AG10803 (cell line): Measurements from ENCODE around the gene ENAH.

Source experiments
- DNase-seq: peaks from one replicate; pipeline ENCODE4 v3.0.0; 2010; ENCODE audit warnings: low read depth
- H3K4me3 ChIP-seq: 2 replicates; pipeline ENCODE4 v1.5.1; 2011; ENCODE audit warnings: mild to moderate bottlenecking, low read length, control low read depth
- TF ChIP-seq, protein P1 (sequence below): conservative IDR thresholded peaks from 2 replicates; pipeline ENCODE4 v1.5.1; 2011; ENCODE audit warnings: mild to moderate bottlenecking, low read length, control low read depth, inconsistent platforms

The ENAH gene

DNA sequence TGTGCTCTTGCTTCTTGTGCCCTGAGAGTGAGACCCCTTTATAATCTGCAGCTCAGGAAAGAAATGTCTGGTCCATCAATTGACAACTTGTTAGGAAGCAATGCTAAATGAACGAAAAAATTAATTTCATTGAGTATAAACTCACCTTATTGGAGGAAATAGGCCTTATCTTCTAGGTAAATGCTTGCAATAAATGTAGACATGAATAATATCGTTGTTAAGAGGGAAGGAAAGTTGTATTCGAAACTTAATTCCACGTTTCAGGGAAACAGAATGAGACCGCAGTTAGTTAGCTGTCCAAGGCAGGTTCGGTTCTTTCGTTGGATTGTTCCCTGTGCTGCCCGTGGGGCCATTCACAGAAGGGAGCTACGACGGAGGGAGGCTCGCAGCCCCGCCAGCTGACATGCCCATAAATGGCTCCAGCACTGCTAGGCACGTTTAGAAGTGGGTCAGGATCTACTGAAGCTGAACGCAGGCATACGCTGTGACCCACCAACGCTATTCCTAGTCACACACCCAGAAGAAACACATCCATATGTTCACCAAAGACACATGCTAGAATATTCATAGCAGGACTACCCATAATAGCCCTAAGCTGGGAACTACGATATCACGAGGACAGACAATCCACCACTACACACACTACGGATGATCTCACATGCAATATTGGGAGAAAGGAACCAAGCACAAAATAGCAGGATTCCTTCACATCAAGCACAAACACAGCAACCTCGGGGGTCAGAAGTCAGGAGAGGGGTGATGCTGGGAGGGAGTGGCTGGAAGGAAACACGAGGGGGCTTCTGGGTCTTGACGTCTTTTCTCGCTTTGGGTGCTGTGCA is 168.9 kb downstream of the ENAH start:
- TF ChIP-seq, protein P1, sequence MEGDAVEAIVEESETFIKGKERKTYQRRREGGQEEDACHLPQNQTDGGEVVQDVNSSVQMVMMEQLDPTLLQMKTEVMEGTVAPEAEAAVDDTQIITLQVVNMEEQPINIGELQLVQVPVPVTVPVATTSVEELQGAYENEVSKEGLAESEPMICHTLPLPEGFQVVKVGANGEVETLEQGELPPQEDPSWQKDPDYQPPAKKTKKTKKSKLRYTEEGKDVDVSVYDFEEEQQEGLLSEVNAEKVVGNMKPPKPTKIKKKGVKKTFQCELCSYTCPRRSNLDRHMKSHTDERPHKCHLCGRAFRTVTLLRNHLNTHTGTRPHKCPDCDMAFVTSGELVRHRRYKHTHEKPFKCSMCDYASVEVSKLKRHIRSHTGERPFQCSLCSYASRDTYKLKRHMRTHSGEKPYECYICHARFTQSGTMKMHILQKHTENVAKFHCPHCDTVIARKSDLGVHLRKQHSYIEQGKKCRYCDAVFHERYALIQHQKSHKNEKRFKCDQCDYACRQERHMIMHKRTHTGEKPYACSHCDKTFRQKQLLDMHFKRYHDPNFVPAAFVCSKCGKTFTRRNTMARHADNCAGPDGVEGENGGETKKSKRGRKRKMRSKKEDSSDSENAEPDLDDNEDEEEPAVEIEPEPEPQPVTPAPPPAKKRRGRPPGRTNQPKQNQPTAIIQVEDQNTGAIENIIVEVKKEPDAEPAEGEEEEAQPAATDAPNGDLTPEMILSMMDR, result no peak
- H3K4me3 ChIP-seq, result no peak overlapping the region
- no peak for DNase-seq

DNA sequence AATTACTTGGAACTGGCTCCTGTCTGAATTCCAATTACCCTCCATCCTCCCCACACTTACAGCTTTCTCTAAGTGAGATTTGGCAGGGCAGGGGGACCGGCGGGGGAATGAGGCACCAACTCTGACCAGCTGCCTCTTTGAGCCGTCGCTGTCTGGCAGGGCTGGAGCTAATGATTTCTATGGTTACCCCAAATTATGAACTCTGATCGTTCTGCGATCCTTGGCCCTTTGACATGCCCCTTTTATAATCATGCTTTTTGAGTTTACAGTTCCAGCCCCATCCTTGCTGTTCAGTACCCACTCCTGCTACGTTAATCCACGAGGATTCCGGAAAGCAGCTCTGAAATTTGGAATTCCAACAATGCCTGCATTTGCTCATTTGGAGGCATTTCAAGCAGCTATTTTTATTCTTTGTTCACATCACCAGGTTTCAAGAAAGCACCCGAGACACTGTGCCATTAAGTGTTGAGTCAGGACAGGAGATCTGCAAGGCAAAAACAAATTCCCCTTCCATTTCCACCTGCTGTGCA is 170.4 kb downstream of the ENAH start:
- no peak overlapping the region; the same call in 1 of the 2 replicates for H3K4me3 ChIP-seq
- peak; percentile 82 for DNase-seq
- TF ChIP-seq, protein P1, result no peak

DNA sequence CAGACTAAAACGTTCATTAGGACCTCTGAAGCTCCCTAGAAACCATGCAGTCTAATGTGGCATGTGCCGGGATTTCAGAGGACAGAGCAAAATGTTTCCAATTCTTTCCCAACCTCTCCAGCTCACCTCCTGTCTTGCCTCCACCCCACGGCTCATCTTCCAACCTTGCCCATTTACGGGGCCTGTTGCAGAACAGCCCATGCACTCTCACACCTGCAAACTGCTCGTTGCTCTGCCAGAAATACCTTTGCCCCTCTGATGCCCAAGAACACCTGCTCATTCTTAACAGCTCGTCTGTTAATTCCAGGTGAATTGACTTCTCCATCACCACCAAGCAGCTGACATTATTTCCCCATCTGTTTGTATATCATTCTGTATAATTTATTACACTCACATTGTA is 171.2 kb downstream of the ENAH start:
- TF ChIP-seq, protein P1, result no peak
- no peak overlapping the region for H3K4me3 ChIP-seq
- no peak for DNase-seq

DNA sequence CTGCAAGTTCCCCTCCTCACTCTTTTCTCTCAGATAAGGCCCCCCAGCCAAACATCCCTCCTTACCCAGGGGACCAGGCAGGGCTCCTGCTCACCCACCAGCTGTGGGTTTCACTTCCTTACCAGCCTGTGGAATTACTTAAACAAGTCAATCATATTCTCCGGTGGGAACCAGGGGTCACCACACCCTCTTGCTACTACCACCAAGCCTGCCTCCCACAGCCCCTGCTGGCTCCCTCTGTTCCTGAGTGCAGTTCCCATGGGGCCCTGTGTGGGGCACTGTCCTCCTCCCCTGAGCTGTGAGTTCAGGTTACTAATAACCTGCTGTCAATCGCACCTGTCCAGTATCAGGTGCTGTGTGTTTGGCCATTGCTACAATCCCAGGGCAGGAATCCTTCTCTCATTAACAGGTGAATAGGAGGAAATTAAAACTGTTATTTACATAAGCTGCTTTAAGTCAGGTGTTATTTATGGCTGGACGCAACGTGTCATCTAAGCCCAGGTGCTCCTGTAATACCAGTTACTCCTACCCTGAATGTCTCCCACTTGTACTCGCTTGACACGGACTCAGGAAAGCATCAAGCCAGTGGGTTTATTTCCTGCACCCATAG is 172.0 kb downstream of the ENAH start:
- no peak overlapping the region for H3K4me3 ChIP-seq
- TF ChIP-seq, protein P1, result peak; percentile 66
- no peak for DNase-seq

DNA sequence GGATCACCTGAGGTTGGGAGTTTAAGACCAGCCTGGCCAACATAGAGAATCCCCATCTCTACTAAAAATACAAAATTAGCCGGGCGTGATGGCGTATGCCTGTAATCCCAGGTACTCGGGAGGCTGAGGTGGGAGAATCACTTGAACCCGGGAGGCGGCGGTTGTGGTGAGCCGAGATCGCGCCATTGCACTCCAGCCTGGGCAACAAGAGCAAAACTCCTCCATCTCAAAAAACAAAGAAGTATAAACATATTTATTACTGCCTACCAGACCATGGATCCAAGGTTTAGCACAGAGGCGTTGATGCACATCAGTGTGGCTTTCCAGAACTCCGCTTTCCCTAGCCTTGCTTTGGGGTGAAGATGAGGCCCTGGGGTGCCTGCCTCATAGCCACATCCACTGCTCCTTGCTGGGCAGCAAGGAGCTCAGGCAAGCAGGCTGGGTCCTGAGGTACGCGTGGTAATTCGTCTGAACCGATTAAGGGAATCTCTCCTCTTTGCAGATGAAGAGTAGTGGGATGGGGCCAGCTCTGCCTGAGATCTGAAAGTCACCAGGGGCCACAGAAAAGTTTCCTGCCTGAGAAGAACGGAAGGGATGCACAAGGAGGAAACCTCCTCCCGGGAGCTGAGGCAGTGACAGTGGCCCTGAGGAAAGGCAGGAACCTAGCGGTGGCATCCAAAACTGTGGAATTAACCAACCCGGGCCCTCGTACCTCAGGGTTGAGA is 172.8 kb downstream of the ENAH start:
- no peak for DNase-seq
- no peak overlapping the region for H3K4me3 ChIP-seq
- TF ChIP-seq, protein P1, result no peak

DNA sequence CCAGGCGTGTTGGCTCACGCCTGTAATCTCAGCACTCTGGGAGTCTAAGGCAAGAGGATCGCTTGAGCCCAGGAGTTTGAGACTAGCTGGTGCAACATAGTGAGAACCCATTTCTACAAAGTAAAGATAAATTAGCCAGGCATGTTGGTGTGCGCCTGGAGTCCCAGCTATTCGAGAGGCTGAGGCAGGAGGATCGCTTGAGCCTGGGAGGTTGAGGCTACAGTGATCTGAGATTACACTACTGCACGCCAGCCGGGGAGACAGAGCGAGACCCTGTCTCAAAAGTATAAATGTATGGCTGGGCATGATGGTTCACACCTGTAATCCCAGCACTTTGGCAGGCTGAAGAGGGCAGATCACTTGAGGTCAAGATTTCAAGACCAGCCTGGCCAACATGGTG is 173.6 kb downstream of the ENAH start:
- H3K4me3 ChIP-seq, result no peak overlapping the region
- no peak for DNase-seq
- TF ChIP-seq, protein P1, result no peak
